Measurements from ENCODE around the gene LAPTM5.

- TF ChIP-seq, protein P1, sequence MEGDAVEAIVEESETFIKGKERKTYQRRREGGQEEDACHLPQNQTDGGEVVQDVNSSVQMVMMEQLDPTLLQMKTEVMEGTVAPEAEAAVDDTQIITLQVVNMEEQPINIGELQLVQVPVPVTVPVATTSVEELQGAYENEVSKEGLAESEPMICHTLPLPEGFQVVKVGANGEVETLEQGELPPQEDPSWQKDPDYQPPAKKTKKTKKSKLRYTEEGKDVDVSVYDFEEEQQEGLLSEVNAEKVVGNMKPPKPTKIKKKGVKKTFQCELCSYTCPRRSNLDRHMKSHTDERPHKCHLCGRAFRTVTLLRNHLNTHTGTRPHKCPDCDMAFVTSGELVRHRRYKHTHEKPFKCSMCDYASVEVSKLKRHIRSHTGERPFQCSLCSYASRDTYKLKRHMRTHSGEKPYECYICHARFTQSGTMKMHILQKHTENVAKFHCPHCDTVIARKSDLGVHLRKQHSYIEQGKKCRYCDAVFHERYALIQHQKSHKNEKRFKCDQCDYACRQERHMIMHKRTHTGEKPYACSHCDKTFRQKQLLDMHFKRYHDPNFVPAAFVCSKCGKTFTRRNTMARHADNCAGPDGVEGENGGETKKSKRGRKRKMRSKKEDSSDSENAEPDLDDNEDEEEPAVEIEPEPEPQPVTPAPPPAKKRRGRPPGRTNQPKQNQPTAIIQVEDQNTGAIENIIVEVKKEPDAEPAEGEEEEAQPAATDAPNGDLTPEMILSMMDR (IDR thresholded peaks at IDR 0.05; ENCODE audit: insufficient read depth, low read depth, low read length): no peak
- no peak for TF ChIP-seq EZH2 (IDR thresholded peaks at IDR 0.05; ENCODE audit: insufficient read depth, low read length)
Measured at GRCh38 chr1:30723331-30723755, 34.2 kb downstream of the LAPTM5 start, which contains the start of gene MATN1.
